HG02571 (cell line): ENCODE results near the gene CACNA1D.

Experiments used
- ATAC-seq: cut with Tn5 transposase; IDR thresholded peaks from one replicate; pipeline ENCODE4 v1.9.1; 2021; ENCODE audit warnings: mild to moderate bottlenecking, moderate library complexity; ENCODE audit not compliant: unreplicated experiment

CACNA1D gene

DNA sequence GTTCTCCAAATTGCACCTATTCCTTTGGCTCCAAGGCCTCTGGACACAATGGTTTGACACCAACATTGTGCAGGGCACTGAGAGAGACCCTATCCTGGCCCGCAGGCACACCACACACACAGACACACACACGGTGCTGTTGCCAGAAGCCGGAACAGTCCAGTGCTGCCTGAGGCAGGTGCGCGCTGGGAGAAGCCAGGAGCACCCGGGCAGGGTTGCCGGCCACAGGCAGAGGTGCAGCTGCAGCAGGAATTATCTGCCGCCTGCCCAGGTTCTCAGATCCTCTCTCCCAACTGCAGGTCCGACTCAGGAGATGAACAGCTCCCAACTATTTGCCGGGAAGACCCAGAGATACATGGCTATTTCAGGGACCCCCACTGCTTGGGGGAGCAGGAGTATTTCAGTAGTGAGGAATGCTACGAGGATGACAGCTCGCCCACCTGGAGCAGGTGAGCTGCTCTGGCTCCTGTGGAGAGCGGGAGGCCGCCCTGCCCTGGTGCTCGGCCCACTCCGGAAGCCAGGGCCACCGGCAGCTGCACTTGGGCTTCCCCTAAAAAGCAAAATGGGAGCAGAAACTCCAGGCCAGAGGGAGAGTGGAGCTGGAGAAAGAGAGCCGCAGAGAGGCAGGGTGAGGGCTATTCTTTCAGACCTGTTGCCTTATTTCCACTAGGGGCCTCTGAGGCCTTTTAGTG is 308.9 kb downstream of the CACNA1D start:
- ATAC-seq = no peak

DNA sequence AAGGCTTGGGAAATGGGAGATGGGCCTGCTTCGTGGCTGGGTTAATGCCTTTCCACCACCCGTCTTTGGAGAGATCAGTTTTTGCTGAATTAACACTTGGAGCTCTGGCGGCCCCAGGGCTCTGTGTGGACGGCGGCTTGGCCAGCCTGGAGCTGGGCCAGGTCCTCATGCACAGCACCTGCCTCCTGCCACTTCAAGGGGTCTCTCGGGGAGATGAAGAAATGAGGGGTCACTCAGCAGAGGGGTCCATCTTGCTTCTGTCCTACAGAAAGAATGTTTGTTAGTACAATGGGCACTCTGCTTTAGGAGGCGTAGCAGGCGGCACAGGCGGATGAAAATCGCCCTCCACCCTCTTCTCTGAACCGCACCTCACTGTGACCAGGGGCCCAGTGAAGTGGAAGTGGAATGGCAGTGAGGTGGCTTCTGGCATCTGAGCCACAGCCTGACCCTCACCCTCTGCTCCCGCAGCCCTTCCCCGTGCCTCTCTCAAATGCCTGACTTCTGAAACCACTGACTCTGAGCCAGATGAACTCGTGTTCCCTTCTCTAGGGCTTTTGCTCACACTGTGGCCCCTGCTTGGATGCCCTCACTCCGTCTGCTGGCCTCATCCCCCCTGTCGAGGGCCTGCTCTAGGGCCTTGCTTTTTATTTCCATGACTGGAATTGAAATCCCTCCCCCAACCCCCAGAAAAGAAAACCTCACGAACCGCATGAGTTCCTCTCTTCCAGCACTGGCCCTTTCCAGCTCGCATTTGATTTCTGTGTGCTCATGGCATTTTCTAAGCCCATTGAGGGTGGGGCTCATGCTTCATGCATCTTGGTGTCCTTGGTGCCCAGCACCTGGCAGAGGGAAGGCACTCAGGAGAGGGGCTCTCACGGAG is 309.6 kb downstream of the CACNA1D start:
- ATAC-seq = no peak

DNA sequence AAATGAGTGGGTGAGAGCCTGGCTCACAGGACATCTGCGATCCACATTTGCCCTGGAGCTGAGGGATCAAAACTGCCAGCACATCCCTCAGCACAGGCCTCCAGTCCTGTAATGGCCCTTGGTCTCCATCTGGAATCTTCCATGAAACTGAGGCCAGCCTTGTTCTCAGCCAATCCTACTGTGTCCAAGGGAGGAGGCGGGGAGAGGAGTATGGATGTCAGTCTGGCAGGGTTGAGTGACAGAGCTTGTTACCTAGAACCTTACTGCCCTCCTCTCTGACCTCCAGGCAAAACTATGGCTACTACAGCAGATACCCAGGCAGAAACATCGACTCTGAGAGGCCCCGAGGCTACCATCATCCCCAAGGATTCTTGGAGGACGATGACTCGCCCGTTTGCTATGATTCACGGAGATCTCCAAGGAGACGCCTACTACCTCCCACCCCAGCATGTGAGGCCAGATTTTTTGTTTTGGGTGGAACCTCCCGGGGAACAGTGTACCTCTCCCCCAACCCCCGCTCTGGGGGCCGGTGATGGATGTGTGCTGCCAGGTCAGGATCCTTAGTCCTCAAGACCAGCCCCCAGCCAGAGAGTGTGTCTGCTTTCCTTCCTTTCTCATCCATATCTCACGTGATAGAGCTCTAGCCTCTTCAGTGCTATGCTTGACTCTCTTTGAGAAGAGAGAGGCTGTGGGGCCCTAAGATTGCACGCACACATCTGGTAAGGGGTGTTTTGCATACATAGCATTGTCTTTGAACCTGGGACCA is 310.5 kb downstream of the CACNA1D start:
- ATAC-seq = peak; percentile 38

DNA sequence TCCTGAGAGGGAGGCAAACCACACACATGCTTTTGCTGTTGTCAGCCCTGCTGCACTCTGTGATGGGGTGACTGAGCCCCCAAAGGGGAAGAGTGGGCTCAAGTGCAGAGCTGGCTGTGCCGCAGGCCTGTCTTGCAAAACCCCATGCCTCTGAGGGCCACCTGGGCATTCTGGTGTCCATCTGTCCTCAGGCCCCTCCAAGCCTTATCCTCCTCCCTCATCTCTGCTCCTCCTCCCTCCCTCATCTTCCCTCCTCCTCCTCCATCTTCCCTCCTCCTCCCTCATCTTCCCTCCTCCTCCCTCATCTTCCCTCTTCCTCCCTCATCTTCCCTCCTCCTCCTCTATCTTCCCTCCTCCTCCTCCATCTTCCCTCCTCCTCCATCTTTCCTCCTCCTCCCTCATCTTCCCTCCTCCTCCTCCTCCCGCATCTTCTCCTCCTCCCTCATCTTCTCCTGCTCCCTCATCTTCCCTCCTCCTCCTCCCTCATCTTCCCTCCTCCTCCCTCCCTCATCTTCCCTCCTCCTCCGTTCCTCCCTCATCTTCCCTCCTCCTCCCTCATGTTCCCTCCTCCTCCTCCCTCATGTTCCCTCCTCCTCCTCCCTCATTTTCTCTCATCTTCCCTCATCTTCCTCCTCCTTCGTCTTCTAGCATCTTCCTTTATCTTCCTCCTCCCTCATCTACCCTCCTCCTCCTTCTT is 311.2 kb downstream of the CACNA1D start:
- ATAC-seq = no peak

DNA sequence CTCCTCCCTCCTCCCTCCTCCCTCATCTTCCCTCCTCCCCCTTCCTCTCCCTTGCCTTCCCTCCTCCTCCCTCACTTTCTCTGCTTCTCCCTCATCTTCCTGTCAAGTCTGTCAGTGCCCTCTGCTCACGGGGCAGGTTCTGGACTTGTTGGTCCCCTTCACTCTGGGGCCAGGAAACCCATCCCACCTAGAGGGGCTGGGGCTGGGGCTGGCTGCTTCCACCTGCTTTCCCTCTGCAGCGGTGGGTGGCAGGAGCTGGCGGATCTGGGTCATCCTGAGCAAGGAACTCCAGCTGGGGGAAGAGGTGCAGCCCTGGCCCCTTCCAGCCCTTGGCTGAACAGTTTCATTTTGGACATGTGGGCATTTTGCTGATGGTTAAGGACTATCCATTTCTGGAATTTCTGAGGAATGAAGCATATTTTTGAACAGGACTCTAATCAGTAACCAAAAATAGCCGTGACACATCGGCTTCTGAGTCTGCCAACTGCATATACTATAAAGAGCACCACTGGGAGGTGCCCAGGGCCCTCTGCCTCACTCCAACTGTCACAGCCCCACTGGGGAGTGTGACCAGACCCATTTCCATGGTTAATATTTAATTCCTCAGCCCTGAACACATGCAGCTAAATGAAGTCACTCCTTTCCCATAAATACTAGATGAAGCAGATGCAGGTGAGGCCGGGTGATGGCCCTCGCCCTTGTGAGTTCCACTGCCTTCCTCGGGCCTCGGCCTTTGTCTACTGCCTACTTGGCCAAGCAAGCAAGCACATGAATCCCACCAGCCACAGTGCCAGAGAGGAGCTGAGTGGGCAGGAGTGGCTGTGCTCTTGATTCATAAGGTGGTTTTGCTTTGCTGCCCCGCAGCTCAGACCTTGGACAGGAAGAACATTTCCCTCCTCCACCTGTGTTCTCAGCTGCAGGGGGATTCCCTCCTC is 312.0 kb downstream of the CACNA1D start:
- ATAC-seq = peak; percentile 49

DNA sequence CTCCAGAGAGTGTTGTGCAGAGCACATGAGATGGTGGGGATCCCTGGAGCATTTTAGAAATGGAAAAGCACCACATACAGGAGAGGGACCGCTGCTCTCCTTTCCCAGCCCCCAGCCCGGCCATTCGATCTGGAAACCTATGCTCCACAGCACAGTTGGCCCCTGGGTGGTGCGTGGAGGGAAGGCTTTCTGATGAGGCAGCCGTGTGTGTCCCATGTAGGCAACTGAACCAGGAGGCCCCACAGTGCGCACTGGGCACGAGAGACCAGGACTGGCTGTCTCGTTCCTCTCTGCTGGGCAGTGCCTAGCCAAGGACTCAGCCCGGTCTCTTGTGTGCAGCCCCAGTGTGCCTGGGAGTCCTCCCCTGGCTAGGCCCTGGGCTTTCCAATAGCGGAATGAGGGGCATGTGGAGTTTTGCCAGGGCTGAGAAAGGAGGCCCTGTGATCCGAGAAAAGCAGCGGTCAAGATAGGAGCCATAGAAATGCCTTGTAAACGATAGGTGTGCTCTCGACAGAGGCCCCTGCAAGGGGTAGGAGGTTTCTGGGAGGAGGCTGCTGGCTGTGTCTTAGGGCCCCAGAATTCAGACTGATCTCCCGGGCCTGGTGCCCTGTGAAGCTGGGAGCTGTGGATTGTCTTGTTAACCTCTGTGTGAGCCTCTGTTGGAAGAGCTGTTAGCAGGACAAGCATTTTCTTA is 312.9 kb downstream of the CACNA1D start:
- ATAC-seq = peak; percentile 11

DNA sequence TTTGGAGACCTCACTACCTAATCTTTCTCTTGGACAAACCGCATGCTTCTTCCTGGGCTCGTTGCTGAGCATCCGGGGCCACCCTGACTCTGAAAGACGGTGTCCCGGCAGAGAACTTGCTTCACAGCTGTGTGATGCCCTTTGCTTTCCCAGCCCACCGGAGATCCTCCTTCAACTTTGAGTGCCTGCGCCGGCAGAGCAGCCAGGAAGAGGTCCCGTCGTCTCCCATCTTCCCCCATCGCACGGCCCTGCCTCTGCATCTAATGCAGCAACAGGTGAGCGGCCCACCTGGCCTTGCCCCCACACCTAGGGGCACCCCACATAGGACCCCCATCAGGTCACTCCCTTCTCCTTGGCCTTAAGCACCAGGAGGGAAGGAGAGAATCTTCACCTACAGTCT is 314.1 kb downstream of the CACNA1D start:
- ATAC-seq = no peak

DNA sequence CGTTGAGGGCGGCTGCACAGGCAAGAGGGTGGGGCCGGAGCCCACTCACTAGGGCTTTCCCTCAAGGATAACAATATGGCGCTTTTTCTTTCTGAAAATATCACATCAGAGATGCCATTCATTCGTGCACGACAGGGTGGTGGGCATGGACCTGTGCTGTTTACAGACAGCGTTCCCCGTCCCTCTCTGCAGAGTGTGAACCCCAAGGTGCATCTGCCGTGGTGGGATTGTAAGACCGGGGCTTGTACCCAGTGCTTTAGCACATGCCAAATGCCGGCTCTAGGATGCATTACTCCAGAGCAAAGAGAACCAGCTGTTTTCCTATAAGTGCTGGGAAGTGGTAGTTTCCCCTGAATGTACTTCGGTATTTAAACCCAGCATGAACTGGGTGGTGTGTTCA is 314.9 kb downstream of the CACNA1D start:
- ATAC-seq = no peak

DNA sequence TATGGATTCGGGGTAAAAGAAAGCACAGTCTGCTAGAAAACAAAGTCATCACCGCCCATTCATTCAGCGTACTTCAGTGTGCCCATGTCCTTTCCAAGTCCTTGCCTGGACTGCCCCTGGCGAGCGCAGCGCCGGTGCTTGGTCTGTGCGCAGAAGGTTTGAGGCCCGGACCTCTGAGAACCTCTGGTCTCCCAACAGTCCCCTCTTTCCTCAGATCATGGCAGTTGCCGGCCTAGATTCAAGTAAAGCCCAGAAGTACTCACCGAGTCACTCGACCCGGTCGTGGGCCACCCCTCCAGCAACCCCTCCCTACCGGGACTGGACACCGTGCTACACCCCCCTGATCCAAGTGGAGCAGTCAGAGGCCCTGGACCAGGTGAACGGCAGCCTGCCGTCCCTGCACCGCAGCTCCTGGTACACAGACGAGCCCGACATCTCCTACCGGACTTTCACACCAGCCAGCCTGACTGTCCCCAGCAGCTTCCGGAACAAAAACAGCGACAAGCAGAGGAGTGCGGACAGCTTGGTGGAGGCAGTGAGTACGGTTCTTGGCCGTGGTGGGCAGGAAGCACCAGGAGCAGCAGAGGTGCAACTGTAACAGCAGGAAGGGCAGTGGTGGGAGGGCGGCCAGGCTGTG is 315.5 kb downstream of the CACNA1D start:
- no peak for ATAC-seq

DNA sequence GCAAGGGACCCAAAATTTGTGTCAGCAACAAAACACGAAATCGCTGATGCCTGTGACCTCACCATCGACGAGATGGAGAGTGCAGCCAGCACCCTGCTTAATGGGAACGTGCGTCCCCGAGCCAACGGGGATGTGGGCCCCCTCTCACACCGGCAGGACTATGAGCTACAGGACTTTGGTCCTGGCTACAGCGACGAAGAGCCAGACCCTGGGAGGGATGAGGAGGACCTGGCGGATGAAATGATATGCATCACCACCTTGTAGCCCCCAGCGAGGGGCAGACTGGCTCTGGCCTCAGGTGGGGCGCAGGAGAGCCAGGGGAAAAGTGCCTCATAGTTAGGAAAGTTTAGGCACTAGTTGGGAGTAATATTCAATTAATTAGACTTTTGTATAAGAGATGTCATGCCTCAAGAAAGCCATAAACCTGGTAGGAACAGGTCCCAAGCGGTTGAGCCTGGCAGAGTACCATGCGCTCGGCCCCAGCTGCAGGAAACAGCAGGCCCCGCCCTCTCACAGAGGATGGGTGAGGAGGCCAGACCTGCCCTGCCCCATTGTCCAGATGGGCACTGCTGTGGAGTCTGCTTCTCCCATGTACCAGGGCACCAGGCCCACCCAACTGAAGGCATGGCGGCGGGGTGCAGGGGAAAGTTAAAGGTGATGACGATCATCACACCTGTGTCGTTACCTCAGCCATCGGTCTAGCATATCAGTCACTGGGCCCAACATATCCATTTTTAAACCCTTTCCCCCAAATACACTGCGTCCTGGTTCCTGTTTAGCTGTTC is 316.9 kb downstream of the CACNA1D start:
- ATAC-seq = no peak

DNA sequence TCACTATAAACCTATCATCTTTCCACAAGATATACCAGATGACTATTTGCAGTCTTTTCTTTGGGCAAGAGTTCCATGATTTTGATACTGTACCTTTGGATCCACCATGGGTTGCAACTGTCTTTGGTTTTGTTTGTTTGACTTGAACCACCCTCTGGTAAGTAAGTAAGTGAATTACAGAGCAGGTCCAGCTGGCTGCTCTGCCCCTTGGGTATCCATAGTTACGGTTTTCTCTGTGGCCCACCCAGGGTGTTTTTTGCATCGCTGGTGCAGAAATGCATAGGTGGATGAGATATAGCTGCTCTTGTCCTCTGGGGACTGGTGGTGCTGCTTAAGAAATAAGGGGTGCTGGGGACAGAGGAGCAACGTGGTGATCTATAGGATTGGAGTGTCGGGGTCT is 318.0 kb downstream of the CACNA1D start:
- ATAC-seq = no peak

DNA sequence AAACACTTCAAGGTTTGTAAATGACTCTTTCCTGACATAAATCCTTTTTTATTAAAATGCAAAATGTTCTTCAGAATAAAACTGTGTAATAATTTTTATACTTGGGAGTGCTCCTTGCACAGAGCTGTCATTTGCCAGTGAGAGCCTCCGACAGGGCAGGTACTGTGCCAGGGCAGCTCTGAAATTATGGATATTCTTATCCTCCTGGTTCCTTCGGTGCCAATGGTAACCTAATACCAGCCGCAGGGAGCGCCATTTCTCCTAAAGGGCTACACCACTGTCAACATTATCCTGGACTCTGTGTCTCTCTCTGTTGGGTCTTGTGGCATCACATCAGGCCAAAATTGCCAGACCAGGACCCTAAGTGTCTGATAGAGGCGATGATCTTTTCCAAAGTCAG is 318.8 kb downstream of the CACNA1D start:
- ATAC-seq = no peak

DNA sequence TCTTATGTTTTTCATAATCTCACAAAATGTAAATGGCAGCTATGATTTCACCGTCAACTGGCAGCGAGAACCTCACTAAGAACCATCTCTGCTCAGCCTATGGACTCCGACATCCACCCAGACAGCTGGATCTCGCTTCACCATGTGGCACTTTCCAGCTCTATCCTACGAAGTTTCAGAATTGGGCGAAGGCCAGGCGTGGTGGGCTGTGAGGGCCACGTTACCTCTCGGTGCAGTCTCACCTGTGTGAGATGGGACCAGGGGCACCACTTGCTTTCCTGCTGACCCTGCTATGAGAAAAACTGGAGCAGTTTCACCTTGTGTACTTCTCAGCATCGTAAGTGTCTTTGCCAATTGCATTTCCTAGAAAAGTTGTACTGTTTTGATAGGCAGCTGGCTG is 319.5 kb downstream of the CACNA1D start:
- ATAC-seq = no peak

DNA sequence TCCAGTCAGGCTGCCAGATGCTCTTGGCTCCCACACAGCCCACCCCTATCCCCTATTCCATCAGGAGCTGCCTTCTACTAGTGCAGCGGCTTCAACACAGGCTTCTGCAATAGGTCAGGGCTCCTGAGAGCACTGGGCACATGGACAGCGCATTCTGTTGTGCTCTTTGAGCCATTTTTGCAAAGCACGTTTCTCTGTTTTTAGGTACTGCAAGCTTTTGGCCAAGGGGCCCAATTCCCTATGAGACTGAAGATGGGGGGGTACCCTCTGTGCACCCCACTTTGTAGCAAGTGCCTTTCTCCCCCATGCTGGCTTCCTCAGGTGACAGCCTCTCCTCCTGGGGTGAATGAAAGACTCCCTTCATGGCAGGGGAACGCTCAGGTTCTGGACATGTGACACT is 320.7 kb downstream of the CACNA1D start:
- no peak for ATAC-seq

DNA sequence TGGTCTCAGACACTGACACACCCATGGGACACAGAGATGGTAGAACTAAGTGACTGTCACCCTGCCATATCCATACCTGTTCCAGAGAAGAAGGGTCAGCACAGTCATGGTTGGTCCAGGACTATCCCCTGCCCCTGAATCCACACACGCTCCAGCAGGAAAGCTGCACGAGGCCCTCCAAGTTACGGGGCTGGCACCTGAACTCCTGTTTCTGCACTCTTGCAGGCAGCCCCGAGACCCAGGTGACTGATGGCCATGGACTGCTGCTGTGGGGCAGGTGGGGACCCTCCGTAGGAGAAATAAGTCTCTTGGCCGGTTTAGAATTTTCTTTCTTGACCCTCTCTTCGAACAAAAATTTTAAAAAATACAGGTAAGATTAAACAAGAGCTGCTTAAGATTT is 321.2 kb downstream of the CACNA1D start:
- no peak for ATAC-seq

DNA sequence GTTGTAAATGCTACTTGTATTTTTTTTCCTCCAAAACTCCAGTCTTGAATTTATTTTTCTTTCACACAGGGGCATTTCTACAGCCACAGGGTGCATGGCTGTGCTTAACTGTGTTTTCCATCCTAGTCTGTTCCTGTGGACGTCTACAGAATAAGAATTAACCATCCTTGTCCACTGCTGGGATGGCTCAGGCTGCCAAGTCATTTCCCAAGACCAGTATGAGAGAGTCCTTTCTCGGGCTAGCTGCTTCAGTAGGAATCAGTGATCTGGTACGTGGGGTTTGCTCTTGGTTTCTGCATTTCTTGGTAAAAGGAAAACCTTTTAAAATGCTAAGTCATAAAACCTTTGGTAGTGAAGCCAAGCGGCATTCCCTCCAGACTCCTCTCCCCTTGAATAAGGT is 322.0 kb downstream of the CACNA1D start:
- ATAC-seq = no peak

DNA sequence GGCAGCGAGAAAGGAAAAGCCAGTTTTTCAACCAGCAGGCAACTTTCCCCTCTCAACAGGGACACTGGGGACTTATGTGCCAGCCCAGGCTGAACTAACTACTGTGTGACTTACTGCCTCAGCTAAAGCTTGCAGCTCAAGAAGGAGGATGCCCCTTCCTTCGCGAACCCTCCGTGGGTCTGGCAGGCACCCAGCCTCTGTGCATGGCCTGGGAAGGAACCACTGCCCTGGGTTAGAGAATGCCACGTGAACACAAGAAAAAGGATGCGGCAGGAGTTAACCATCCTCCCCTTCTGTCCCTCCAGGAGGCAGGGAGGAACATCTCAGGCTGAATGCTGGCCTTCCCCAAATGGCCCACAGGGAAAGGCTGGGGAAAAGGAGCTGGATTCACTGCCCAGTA is 322.8 kb downstream of the CACNA1D start:
- ATAC-seq = no peak

DNA sequence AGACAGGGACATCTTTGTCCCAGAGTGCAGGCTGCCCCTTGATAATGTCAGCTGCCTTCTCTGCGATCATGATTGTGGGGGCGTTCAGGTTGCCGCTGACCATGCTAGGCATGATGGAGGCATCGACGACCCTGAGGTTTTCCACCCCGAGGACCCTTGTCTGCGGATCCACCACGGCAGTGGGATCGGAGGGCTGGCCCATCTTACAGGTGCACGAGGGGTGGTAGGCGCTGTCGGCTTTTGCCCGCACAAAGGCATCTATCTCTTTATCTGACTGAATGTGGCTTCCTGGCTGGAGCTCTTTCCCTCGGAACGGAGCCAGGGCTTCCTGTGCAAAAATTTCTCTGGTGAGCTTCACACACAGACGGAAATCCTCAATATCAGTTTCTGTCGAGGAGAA is 323.4 kb downstream of the CACNA1D start:
- ATAC-seq = no peak
